GM19043 (cell line): ENCODE data around the gene MACROD1.

ENCODE experiments used
- ATAC-seq: cut with Tn5 transposase; IDR thresholded peaks from one replicate; pipeline ENCODE4 v1.9.1; 2021; ENCODE audit warnings: low read depth; ENCODE audit not compliant: unreplicated experiment

Gene MACROD1, protein sequence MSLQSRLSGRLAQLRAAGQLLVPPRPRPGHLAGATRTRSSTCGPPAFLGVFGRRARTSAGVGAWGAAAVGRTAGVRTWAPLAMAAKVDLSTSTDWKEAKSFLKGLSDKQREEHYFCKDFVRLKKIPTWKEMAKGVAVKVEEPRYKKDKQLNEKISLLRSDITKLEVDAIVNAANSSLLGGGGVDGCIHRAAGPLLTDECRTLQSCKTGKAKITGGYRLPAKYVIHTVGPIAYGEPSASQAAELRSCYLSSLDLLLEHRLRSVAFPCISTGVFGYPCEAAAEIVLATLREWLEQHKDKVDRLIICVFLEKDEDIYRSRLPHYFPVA

DNA sequence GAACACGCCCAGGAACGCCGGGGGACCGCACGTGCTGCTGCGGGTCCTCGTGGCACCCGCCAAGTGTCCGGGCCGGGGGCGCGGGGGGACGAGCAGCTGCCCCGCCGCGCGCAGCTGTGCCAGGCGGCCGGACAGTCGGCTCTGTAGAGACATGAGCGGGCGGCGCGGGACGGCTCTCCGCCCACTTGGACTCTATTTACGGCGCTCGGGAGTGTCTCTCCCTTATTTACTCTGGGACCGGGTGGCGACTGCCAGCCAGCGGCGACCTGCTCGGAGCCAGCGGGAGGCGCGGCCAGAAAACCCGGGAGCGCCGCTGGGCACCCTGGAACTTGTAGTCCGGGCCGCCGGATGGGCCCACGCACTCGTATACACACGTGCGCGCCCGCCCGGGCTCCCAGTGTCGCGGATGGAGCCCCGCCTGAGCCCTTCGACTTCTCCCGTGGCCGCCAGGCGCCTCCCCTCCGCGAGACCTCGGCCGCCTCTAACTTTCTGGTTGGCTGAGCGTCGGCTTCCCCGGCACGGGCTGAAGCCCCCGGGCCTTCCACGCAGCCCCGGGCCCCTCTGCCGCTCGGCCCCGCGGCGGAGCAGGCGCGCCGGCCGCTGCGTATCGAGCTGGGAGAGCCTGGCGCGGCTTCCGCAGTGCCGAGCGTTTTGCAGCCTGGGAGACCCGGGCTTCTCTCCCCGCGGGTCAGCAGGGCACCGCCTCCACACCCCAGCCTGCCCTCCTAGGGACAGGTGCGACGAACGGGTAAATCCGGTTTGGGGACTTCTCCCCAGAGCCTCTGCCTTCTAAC is at the start of gene MACROD1:
TSS of gene MACROD1 (minus strand) at position 272 of the 794 bp plus-strand sequence. CDS start at position 153, 119 bp downstream.
- ATAC-seq = peak; percentile 72

DNA sequence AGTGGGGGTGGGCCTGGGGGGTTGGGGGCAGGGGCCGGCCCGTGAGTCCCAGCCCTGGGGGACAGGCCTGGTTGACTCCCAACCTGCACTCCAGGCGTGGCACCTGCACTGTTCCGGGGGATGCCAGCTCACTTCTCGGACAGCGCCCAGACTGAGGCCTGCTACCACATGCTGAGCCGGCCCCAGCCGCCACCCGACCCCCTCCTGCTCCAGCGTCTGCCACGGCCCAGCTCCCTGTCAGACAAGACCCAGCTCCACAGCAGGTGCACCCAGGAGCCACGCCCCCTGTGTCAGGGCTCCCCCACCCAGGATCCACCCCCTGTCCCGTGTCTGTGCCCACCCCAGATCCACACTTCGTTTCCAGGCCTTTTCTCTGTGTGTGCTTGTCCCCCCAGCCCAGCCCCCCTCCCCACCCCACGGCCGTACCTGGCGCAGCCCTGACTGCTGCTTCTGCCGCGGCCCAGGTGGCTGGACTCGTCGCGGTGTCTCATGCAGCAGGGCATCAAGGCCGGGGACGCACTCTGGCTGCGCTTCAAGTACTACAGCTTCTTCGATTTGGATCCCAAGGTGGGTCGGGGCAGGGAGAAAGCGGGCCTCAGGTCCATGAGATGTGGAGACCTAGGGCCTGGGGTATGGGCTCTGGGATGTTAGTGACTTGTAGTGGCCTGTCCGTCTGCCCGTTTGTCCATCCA is 45.4 kb upstream of the MACROD1 start:
- no peak for ATAC-seq

DNA sequence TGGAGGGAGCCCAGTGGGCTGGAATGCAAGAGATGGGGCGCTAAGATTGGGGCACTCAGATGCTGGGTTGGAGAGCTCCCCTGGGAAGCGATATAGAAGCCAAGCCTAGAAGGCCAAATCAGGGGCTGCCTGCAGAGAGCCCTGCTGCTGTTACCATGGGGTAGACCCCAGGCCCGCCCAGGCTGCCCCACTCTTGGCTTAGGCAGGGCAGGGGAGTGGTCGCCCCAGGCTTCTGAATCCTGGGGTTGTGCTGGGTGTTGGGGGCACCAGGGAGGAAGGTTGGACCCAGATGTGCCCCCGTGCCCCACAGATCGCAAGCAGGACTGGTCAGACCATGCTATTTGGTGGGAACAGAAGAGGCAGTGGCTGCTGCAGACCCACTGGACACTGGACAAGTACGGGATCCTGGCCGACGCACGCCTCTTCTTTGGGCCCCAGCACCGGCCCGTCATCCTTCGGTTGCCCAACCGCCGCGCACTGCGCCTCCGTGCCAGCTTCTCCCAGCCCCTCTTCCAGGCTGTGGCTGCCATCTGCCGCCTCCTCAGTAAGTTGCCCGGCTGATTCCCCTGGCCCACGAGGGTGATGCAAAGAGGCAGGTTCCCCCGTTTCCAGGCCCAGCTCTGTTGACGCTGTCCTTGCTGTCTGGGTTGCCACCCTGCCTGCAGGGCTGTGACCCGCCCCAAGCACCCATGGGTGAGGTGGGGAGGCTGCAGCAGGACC is 44.5 kb upstream of the MACROD1 start:
- ATAC-seq = no peak

DNA sequence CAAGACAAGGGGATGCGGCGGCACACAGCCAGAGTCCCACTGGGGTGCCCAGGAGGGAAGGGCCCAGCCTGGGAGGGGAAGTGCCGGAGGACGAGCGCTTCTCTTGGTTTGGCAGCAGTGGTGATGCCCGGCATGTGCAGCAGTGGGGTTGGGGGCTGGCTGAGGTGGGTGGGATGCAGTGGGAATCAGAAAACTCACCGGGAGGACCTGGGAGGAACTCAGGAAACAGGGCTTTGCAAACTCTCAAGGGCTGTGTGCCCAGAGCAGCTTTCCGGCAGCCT is 43.6 kb upstream of the MACROD1 start:
- ATAC-seq = no peak

DNA sequence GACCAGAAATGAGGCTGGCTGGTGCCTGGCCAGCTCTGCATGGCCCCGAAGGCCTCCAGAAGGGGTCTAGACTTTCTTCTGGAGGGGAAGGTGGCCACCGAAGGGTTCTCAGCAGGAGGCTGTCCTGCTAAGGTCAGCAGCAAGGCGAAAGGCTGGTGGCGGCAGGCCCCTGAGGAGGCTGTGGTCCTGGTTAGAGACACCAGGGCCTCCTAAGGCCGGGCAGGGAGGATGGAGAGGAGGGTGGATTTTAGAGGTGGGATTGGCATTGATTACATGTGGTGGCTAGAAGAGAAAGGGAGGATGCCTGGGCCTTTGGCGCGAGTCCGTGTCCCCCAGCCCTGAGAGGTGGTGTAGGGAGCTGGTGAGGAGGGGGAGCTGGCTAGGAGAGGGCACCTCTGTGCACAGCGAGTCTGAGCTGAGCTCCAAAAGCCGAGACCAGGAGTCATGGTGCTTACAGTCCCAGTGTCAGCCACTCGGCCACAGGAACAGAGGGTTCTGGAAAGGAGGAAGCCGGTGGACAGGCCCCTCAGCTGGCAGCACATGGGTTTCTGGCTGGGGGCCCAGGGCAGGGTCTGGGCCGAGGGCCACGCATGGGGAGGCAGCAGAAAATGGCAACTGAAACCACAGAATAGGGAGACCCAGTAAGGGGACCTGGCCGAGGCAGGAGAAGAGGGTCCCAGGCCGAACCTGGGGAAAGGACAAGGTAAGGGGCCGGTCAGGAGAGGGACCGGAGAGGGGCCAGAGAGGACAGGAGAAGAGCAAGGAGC is 43.1 kb upstream of the MACROD1 start:
- ATAC-seq = no peak

DNA sequence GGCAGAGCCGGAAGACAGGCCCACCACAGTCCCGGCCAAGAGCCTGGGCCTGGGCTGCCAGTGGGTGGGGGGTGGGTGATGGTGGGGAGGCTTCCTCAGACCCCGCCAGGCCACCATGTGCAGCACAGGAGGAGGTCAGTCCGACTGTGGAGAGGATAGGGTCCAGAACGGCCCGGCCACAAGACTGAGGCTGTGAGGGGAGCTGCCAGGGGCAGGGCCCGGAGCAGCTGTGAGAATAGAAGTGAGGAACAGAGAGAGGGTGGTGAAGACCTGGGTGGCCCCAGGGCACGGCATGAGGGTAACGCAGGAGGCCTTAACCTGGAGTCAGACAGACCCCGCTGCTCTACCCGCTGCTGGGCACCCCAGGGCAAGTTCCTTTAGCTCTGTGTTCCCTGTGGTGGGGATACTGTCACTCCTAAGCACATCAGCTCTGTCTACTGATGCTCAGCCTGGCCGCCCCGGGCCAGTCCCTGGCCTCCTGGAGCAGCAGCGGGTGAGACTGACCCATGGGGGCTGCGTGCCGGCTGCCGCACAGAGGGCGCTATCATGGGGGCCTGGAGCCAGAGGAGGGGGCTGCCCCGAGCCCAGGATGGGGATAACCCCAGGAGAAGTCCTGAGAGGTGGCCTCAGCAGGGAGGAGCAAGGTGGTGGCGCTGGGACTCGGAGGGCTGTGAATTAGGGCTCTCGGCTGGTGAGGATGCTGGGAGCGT is 42.3 kb upstream of the MACROD1 start:
- no peak for ATAC-seq

DNA sequence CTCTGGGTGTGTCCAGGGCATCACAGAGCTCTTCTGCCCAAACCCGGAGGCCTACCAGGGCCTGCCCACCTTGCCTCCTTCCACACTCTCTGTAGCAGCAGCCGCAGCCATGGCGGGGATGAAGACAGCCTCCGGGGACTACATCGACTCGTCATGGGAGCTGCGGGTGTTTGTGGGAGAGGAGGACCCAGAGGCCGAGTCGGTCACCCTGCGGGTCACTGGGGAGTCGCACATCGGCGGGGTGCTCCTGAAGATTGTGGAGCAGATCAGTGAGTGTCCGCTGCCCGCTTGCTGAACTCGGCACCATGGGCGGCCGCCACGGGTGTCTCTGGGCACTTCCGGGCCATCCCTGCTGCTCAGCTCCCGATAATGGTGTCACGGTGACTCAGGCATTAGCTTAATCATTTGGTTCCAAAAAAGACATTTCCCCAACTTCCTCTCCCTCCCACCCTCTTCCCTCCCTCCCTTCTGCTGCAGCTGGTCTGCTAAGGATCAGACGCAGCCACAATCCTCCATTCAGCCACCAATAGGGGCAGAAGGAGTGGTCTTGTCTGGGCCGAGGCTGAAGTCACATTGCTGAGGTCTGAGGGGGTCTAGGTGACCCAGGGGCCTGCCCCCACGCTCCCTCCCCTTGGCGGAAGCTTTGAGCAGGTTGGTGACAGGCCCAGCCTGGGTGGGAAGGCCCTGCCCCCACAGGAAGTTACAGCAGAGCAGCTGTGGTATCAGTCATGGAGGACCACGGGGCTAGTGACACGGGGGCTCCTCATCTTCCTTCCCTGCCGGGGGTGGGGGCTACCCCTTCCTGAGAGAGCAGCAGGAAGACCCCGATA is 41.6 kb upstream of the MACROD1 start:
- peak; percentile 52 for ATAC-seq

DNA sequence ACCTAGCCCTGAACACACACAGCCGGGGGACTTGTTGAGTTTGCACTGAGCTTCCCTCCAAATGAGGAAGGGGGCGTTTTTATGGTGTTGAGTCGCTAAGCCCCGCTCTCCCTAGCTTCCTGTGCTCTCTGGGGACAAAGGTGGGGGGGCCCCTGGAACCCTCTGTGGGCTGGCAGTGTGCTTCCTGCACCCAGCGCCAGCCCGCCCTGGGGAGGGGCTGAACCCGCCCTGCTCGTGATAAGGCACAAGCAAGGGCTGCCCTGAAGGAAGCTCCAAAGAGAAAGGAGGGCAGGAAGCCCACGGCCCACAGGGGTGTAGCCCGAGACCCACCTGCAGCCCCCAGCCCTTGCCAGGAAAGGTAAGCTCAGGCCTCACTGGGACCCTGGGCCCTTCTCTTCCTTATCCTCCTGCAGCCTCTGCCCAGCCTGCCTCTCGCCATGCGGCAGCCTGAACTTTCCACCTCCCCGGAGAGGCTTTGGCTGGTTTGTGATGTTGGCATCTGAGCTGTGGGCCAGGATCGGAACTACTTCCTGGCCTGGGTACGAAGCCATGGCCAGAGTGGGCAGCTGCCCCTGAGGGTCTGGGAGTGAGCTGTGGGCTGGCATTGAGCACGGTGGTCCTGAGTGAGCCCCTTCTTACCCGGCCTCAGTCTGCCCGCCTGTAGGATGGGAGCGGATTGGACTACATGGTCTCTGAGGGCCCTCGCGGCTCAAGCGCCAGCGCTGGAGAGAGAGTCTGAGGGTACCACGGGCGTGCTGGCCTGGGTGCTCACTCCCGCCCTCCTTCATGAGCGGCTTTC is 40.7 kb upstream of the MACROD1 start, which contains the start of gene FERMT3:
TSS of gene FERMT3 (plus strand) at position 265 of the 799 bp plus-strand sequence. CDS start 644 bp downstream, outside the sequence.
- ATAC-seq = peak; percentile 44

DNA sequence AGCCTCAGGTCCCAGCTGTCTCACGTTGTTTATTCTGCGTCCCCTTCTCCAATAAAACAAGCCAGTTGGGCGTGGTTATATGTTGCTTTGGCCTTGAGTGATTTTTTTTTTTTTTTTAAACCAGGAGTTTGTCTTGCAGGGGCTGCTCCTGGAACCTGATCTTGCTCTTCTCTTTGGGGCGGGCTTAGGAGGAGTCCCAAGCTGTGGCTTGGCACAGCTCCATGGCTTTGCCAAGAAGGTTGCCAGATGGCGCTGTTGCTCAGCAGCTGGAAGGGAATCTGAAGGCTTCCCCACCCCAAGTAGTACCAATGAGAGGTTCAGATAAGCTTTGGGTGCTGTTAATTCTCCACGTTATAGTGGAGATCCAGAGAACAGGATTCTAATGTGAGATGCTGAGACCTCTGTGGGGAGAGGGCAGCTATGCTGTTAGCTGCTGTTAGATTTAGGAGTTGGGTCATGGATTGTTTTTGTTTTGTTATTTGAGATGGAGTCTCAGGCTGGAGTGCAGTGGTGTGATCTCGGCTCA is 38.6 kb upstream of the MACROD1 start:
- no peak for ATAC-seq

DNA sequence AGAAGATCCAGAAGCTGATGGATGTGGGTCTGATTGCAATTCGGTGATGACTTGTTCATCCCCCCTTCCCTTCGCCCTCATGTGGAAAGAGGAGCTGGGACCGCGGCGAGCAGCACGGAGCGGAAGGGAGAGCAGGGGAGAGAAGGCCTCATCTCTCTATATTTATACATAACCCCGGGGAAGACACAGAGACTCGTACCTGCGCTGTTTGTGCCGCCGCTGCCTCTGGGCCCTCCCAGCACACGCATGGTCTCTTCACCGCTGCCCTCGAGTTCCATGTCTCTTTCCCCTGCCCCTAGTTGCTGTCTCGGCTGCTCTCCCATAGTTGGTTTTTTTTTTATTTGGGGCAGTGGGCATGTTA is 38.1 kb upstream of the MACROD1 start:
- ATAC-seq = no peak

DNA sequence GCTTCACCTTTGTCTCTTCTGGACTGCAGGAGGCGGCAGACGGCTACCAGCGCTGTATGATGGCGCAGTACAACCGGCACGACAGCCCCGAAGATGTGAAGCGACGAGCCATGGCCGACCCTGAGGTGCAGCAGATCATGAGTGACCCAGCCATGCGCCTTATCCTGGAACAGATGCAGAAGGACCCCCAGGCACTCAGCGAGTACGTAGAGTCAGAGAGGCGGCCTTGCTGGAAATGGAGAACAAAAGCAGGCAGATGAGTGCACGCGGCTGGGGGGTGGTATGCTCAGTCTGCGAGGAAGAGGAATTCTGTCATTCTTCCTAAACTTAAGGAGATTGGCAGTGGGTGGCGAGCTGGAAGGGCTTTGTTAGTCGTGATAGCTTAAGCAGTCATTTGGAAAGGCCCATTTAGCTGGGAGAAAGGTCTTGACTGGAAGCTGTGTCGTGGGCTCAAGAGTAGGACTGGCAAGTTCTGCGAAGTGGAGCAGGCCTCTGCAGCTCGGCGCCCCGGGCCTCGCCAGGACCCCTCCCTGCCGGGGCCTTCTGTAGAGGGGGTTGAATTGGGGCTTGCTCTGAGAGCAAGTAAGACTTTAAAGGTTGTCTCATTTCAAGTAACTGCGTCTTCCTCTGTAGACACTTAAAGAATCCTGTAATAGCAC is 37.6 kb upstream of the MACROD1 start:
- no peak for ATAC-seq

DNA sequence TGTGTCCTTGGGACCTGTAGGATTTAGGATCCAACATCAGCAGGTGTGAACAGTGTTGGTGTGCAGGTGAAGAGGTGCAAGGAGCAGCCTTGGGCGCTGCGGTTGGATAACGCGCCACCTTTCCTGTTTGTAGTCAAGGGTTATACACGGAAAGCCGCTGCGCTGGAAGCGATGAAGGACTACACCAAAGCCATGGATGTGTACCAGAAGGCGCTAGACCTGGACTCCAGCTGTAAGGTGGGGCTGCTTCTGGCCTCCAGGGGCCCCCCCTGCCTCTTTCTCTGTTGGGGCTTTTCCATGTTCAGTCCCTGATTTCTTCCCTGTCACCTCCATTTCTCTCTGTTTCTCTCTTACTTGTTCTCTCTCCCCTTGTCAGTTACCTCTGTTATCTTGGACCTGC is 37.1 kb upstream of the MACROD1 start:
- ATAC-seq = no peak

DNA sequence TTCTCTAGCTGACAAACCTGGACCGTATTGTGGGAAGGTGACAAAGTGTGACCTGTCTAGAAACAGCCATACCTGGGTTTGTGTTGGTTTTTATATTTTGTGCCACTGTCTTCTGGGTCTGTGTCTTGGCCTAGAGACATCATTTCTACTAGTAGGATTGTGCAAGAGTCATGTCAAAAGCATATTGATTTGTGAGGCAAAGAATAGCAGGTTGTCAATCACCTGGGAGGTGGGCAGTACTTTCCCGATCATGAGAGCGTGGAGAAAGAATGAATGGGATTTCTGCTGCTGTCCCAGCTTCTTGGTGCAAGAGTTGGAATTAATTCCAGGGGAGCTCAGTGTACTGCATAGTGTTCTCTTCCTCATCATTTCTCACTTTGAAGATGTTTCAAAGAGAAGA is 35.6 kb upstream of the MACROD1 start:
- no peak for ATAC-seq

DNA sequence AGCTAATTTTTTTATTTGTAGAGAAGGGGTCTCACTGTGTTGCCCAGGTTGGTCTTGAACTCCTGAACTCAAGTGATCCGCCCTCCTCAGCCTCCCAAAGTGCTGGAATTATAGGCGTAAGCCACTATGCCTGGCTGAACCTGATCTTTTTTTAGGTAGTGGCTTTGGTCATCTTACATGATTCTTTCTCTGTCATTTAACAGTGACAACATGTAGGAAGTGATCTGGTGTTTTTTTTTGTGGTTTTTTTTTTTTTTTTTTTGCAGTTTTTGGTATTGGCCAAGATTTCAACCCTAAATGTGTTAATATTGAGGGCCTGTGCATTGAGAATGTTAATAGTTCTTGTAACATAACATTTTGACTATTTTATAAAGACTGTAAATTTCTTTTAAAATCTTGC is 32.6 kb upstream of the MACROD1 start:
- ATAC-seq = no peak

DNA sequence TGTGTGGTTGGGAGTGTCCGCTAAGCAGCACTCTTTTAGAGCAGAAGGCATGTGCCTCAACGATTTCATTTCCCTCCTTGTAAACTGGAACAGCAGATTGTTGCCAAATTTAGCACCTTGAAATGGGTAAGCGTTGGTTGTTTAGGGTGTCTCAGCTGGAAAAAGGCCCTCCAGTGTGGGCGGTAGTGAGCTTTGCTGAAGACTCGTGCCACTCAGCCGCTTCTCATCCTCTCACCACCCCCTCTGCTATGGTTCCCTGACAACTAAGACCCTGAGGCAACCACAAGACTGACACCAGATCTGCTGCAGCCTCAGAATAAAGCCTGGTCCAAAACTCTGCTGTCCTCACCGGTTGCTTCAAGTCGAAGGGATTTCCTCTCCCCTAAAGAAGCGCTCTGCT is 30.7 kb upstream of the MACROD1 start:
- ATAC-seq = no peak

DNA sequence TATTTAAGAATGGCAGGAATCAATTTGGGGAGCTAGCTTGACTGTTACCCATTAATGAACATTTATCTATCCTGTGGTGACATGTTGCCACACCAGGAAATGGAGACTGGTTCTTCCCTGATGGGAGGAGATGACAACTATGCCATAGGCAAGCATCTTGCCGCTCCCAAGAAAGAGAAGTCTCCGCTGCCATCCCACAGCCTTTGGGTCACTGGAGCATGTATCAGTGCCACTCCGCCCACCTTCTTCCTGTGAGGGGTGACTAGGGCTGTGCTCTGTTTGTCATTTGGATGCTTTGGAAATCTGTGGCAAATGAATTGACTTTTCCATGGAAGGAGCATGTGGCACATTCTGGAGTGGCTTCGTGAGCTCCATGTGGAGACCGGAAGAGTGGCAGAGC is 26.5 kb upstream of the MACROD1 start:
- ATAC-seq = no peak

DNA sequence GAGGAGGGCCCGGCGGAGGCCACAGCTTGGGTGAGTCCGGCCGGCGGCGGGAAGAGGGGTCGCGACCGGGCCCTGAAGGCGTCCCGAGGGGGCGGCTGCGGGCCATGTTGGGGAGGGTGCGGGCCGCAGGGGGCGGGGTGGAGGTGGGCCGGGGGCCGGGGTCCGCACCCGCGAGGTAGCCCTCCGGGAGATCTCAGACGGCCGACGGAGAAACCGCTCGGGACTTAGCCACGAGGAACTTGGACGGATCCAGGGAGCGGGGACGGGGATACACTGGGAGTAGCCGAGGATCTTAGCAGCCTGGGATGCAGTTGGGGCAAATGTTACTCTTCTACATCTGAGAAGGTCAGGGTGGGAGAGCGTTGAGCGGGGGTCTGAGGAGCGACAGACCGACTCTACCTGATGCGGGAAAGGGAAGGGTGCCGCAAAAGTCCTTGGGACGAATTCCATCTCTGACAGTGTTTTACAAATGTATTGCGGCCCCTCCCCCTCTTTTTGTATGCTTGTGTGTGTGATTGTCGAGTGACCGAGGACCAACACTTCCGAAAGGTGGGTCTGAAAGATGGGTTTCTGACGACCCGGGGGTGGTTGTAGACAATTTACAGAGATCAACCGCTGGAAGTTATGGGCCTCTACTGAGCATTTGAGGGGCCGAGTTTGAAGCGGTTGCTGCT is 20.7 kb upstream of the MACROD1 start:
- ATAC-seq = no peak
